HEK293T (cell line): ENCODE data around the gene GMDS.

Experiments
- BHLHE40 ChIP-seq: fragments of 450-650 bp; IDR thresholded peaks from 2 replicates; pipeline ENCODE4 v1.6.1; 2016; ENCODE audit warnings: mild to moderate bottlenecking, moderate library complexity, borderline replicate concordance
- CTBP1 ChIP-seq: fragments of 450-650 bp; IDR thresholded peaks from 2 replicates; pipeline ENCODE4 v1.6.1; 2016; ENCODE audit warnings: borderline replicate concordance
- ELF4 ChIP-seq: fragments of 450-650 bp; IDR thresholded peaks from 2 replicates; pipeline ENCODE4 v1.6.1; 2017; ENCODE audit warnings: antibody characterized with exemption
- FOXK2 ChIP-seq: fragments of 450-650 bp; IDR thresholded peaks from 2 replicates; pipeline ENCODE4 v1.6.1; 2016; ENCODE audit warnings: mild to moderate bottlenecking
- HDGF ChIP-seq: fragments of 450-650 bp; IDR thresholded peaks from 2 replicates; pipeline ENCODE4 v1.6.1; 2017; ENCODE audit warnings: antibody characterized with exemption, borderline replicate concordance
- TF ChIP-seq, protein P1 (sequence below): fragments of 450-650 bp; IDR thresholded peaks from 2 replicates; pipeline ENCODE4 v1.6.1; 2016

DNA sequence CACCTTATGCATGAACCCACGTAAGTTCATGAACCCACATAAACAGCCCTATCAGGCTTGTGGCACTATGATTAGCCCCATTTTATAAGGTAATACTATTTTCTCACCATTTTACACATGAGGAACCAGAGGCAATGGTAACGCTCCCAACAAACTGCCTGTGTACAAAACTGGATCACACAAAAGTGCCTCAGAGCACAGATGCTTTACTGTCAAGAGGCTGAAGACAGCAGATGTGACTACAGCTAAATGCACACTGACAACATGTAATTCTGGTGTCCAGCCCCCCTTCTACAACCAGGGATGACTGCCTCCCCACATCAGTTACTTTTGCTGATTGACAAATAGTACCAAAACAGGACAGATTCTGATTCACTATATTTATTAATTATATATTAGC lies 69.6 kb downstream of the GMDS start:
- TF ChIP-seq, protein P1, sequence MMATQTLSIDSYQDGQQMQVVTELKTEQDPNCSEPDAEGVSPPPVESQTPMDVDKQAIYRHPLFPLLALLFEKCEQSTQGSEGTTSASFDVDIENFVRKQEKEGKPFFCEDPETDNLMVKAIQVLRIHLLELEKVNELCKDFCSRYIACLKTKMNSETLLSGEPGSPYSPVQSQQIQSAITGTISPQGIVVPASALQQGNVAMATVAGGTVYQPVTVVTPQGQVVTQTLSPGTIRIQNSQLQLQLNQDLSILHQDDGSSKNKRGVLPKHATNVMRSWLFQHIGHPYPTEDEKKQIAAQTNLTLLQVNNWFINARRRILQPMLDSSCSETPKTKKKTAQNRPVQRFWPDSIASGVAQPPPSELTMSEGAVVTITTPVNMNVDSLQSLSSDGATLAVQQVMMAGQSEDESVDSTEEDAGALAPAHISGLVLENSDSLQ = no peak
- TF ChIP-seq CTBP1 = no peak
- TF ChIP-seq FOXK2 = no peak
- TF ChIP-seq HDGF = no peak
- TF ChIP-seq BHLHE40 = no peak
- no peak for TF ChIP-seq ELF4
